Measurements from ENCODE around the gene MEMO1. TPM values are rescaled to one million over a fixed set of nuclear protein-coding genes. Genes with fewer than 3 reads are reported as not detected.

MEMO1 gene
- total RNA-seq, 2 experiments from 2014 or later = 62.2 to 62.8 TPM

Other genes with a start within 250 kb of the MEMO1 start
- gene DPY30, start 28.8 kb upstream of the MEMO1 start, total RNA-seq = 10 to 100 TPM; 69.4 to 72.5 TPM
- gene SPAST, start 52.5 kb upstream of the MEMO1 start, total RNA-seq = 10 to 100 TPM; 17.9 to 18.0 TPM
- gene SLC30A6, start 154.9 kb upstream of the MEMO1 start, total RNA-seq = 10 to 100 TPM; 21.8 to 22.5 TPM

Measured in activated naive CD8-positive, alpha-beta T cell treated with anti-CD3 and anti-CD28 coated beads for 36 hours (primary cell).